Measurements from ENCODE around the gene NUDC. TPM values are rescaled to one million over a fixed set of nuclear protein-coding genes. Genes with fewer than 3 reads are reported as not detected.

Gene NUDC
- total and polyA plus RNA-seq, 9 of the 15 experiments (the other 6 are each of a cell fraction or from before 2014, with no cell fraction given): 9.8 to 234 (median 149) TPM

- peak; percentile 95; the same call in 1 of the 2 replicates for TF ChIP-seq RERE (CRISPR knock-in tag; IDR thresholded peaks at IDR 0.05; ENCODE audit: borderline replicate concordance)
- peak; percentile 25; the same call in 1 of the 2 replicates for TF ChIP-seq MAFK (IDR thresholded peaks at IDR 0.05; ENCODE audit: low read length)
- TF ChIP-seq JUND (IDR thresholded peaks at IDR 0.05; ENCODE audit: borderline replicate concordance, low read depth, low read length): peak; percentile 58; the same call in 1 of the 2 replicates
- no peak; the same call in 2 of the 3 replicates for TF ChIP-seq JUND (tag; IDR thresholded peaks at IDR 0.05; ENCODE audit: borderline replicate concordance, low read depth, low read length)
- peak; percentile 27 to 41; a peak in 2 of 4 replicates for TF ChIP-seq UBTF (IDR thresholded peaks at IDR 0.05; ENCODE audit: borderline replicate concordance in 1 of 2, low read depth in 2 of 2, low read length in 2 of 2)
- peak; percentile 32 for TF ChIP-seq TCF3 (CRISPR knock-in tag; IDR thresholded peaks at IDR 0.05)
- peak; percentile 61; the same call in 1 of the 2 replicates for TF ChIP-seq ZNF282 (CRISPR knock-in tag; IDR thresholded peaks at IDR 0.05)
- no peak for TF ChIP-seq RFX1 (IDR thresholded peaks at IDR 0.05)
- no peak; the same call in 1 of the 2 replicates for TF ChIP-seq EP300 (IDR thresholded peaks at IDR 0.05; ENCODE audit: low read length)
- peak; percentile 89 for TF ChIP-seq ZBTB33 (CRISPR knock-in tag; IDR thresholded peaks at IDR 0.05)
- TF ChIP-seq CGGBP1 (CRISPR knock-in tag; IDR thresholded peaks at IDR 0.05): peak; percentile 56; the same call in 1 of the 2 replicates
- TF ChIP-seq CTBP1 (IDR thresholded peaks at IDR 0.05; ENCODE audit: borderline replicate concordance): peak; percentile 48
- 0 out of 2 replicates have a peak, but pooled peaks have one; percentile 45 for TF ChIP-seq ZEB2 (IDR thresholded peaks at IDR 0.05)
- TF ChIP-seq MYNN (IDR thresholded peaks at IDR 0.05): peak; percentile 89
- TF ChIP-seq MYNN (CRISPR knock-in tag; IDR thresholded peaks at IDR 0.05): no peak
- peak; percentile 93; the same call in 1 of the 2 replicates for TF ChIP-seq NR3C1 (CRISPR knock-in tag; IDR thresholded peaks at IDR 0.05)
- peak; percentile 99 for TF ChIP-seq CXXC5 (CRISPR knock-in tag; IDR thresholded peaks at IDR 0.05)
Measured at GRCh38 chr1:26889551-26890466, 31.7 kb upstream of the NUDC start, which contains the start of gene GPN2 (continued).
